ENCODE results near the gene CFAP97D1. TPM values are rescaled to one million over a fixed set of nuclear protein-coding genes. Genes with fewer than 3 reads are reported as not detected.

CFAP97D1 gene
- polyA plus RNA-seq, 2 of the 4 experiments (the other 2 are of a cell fraction), result not detected

DNA sequence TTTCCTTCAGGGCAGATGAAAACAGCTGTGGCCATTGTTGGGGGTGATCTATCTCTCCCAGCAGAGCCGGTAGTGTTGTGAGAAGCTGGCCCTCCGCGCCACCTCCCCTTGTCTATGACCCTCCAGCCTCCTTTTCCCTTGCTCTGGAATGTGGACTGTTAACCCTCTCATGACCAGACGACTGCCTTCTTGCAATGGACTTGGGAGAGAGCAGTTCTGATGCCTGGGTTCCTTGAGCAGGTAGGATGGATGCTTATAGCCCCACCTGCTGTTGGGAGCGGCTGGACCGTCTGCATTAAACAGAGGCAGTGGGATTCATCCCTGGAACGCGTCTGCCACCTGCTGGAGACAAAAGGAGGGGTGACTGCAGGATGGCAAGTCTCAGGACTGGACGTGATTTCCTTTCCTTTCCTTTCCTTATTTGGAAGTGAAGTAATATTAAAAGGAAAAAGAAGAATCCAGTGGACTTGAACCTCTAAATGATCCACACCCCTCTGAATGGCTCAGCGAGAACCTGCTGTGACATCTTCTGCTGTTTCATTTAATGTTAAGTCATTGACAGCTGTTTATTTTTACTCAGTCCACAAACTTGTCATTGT, 19.9 kb upstream of the CFAP97D1 start:
- peak overlapping the region; percentile 25; the same call in 2 of the 3 replicates for H3K4me2 ChIP-seq
- DNase-seq (ENCODE audit: low read depth in 1 of 2, low spot score in 1 of 2) (peak; percentile 96 to 98), FAIRE-seq (peak; percentile 100), ATAC-seq (peak; percentile 86 to 92)
- no peaks in the 10 kb centered on the region for H3K9me3 ChIP-seq
- no peak overlapping the region for H3K4me3 ChIP-seq
- ChIA-PET CTCF (interaction anchor here (0.6 to 13.9 kb wide), 66 partner anchors 10 to 421 kb away, joined by 3 to 288 read pairs (median 4); partner anchors contain the start of genes CD300LG, CFAP97D1, DHX8 and DUSP3), POLR2A (interaction anchor here (1.7 to 2.4 kb wide), 2 partner anchors 65 to 67 kb away, joined by 5 to 6 read pairs; no protein-coding TSS in a partner anchor)
- H3K27ac ChIP-seq, result peak overlapping the region in 1 of 2 experiments; percentile 29; a peak in 1 of 6 replicates
- 5% methylated on average over 10 of the region's 10 CpGs for WGBS (ENCODE audit: missing lambda C conversion rate)
- peak; percentile 68; the same call in 1 of the 2 replicates for TF ChIP-seq RCOR1 (IDR thresholded peaks at IDR 0.05; ENCODE audit: low read depth, low read length)
- TF ChIP-seq SMC3 (IDR thresholded peaks at IDR 0.05), result peak; percentile 100
- TF ChIP-seq CBX8 (IDR thresholded peaks at IDR 0.05), result no peak
- no peak for TF ChIP-seq RNF2 (IDR thresholded peaks at IDR 0.05; ENCODE audit: borderline replicate concordance, low read depth)
- TF ChIP-seq, protein P1, sequence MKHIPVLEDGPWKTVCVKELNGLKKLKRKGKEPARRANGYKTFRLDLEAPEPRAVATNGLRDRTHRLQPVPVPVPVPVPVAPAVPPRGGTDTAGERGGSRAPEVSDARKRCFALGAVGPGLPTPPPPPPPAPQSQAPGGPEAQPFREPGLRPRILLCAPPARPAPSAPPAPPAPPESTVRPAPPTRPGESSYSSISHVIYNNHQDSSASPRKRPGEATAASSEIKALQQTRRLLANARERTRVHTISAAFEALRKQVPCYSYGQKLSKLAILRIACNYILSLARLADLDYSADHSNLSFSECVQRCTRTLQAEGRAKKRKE (CRISPR knock-in tag; IDR thresholded peaks at IDR 0.05; ENCODE audit: low read depth), result no peak
- TF ChIP-seq JUN (IDR thresholded peaks at IDR 0.05), result no peak
- no peak for TF ChIP-seq TP53 (CRISPR knock-in tag; IDR thresholded peaks at IDR 0.05)
- no peak for TF ChIP-seq CHD2 (IDR thresholded peaks at IDR 0.05; ENCODE audit: low read length, partially characterized antibody)
- no peak for TF ChIP-seq ZNF302 (CRISPR knock-in tag; IDR thresholded peaks at IDR 0.05)
- TF ChIP-seq SREBF2 (IDR thresholded peaks at IDR 0.05), result no peak
- TF ChIP-seq, protein P2, sequence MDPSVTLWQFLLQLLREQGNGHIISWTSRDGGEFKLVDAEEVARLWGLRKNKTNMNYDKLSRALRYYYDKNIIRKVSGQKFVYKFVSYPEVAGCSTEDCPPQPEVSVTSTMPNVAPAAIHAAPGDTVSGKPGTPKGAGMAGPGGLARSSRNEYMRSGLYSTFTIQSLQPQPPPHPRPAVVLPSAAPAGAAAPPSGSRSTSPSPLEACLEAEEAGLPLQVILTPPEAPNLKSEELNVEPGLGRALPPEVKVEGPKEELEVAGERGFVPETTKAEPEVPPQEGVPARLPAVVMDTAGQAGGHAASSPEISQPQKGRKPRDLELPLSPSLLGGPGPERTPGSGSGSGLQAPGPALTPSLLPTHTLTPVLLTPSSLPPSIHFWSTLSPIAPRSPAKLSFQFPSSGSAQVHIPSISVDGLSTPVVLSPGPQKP (IDR thresholded peaks at IDR 0.05; ENCODE audit: low read depth, low read length), result no peak
- TF ChIP-seq RAD21 (conservative IDR thresholded peaks at IDR 0.05 in 1 of 2, IDR thresholded peaks at IDR 0.05 in 1 of 2), result peak; percentile 100
- no peak for TF ChIP-seq CHD4 (IDR thresholded peaks at IDR 0.05; ENCODE audit: borderline replicate concordance)
- TF ChIP-seq RFX5 (IDR thresholded peaks at IDR 0.05), result no peak
- no peak for TF ChIP-seq MAZ (IDR thresholded peaks at IDR 0.05; ENCODE audit: borderline replicate concordance, low read depth, low read length)
- no peak for TF ChIP-seq NFE2L2 (conservative IDR thresholded peaks at IDR 0.05; ENCODE audit: low read length)
- TF ChIP-seq POLR2AphosphoS2 (conservative IDR thresholded peaks at IDR 0.05; ENCODE audit: low read length), result no peak
- TF ChIP-seq FOXS1 (CRISPR knock-in tag; IDR thresholded peaks at IDR 0.05), result no peak
- TF ChIP-seq POLR2A (IDR thresholded peaks at IDR 0.05; ENCODE audit: low read length), result no peak
- TF ChIP-seq, protein P3, sequence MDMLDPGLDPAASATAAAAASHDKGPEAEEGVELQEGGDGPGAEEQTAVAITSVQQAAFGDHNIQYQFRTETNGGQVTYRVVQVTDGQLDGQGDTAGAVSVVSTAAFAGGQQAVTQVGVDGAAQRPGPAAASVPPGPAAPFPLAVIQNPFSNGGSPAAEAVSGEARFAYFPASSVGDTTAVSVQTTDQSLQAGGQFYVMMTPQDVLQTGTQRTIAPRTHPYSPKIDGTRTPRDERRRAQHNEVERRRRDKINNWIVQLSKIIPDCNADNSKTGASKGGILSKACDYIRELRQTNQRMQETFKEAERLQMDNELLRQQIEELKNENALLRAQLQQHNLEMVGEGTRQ (IDR thresholded peaks at IDR 0.05), result no peak
- TF ChIP-seq, protein P4, sequence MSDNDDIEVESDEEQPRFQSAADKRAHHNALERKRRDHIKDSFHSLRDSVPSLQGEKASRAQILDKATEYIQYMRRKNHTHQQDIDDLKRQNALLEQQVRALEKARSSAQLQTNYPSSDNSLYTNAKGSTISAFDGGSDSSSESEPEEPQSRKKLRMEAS (IDR thresholded peaks at IDR 0.05), result peak; percentile 43; the same call in 1 of the 2 replicates
- TF ChIP-seq KDM1A (IDR thresholded peaks at IDR 0.05; ENCODE audit: low read depth), result no peak
- TF ChIP-seq, protein P5, sequence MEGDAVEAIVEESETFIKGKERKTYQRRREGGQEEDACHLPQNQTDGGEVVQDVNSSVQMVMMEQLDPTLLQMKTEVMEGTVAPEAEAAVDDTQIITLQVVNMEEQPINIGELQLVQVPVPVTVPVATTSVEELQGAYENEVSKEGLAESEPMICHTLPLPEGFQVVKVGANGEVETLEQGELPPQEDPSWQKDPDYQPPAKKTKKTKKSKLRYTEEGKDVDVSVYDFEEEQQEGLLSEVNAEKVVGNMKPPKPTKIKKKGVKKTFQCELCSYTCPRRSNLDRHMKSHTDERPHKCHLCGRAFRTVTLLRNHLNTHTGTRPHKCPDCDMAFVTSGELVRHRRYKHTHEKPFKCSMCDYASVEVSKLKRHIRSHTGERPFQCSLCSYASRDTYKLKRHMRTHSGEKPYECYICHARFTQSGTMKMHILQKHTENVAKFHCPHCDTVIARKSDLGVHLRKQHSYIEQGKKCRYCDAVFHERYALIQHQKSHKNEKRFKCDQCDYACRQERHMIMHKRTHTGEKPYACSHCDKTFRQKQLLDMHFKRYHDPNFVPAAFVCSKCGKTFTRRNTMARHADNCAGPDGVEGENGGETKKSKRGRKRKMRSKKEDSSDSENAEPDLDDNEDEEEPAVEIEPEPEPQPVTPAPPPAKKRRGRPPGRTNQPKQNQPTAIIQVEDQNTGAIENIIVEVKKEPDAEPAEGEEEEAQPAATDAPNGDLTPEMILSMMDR (IDR thresholded peaks at IDR 0.05), result peak; percentile 100
- TF ChIP-seq, protein P6, sequence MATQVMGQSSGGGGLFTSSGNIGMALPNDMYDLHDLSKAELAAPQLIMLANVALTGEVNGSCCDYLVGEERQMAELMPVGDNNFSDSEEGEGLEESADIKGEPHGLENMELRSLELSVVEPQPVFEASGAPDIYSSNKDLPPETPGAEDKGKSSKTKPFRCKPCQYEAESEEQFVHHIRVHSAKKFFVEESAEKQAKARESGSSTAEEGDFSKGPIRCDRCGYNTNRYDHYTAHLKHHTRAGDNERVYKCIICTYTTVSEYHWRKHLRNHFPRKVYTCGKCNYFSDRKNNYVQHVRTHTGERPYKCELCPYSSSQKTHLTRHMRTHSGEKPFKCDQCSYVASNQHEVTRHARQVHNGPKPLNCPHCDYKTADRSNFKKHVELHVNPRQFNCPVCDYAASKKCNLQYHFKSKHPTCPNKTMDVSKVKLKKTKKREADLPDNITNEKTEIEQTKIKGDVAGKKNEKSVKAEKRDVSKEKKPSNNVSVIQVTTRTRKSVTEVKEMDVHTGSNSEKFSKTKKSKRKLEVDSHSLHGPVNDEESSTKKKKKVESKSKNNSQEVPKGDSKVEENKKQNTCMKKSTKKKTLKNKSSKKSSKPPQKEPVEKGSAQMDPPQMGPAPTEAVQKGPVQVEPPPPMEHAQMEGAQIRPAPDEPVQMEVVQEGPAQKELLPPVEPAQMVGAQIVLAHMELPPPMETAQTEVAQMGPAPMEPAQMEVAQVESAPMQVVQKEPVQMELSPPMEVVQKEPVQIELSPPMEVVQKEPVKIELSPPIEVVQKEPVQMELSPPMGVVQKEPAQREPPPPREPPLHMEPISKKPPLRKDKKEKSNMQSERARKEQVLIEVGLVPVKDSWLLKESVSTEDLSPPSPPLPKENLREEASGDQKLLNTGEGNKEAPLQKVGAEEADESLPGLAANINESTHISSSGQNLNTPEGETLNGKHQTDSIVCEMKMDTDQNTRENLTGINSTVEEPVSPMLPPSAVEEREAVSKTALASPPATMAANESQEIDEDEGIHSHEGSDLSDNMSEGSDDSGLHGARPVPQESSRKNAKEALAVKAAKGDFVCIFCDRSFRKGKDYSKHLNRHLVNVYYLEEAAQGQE (IDR thresholded peaks at IDR 0.05), result no peak
- TF ChIP-seq, protein P7, sequence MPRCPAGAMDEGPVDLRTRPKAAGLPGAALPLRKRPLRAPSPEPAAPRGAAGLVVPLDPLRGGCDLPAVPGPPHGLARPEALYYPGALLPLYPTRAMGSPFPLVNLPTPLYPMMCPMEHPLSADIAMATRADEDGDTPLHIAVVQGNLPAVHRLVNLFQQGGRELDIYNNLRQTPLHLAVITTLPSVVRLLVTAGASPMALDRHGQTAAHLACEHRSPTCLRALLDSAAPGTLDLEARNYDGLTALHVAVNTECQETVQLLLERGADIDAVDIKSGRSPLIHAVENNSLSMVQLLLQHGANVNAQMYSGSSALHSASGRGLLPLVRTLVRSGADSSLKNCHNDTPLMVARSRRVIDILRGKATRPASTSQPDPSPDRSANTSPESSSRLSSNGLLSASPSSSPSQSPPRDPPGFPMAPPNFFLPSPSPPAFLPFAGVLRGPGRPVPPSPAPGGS (IDR thresholded peaks at IDR 0.05), result no peak
- no peak for TF ChIP-seq NPAS2 (CRISPR knock-in tag; IDR thresholded peaks at IDR 0.05; ENCODE audit: borderline replicate concordance)
- TF ChIP-seq FOSL2 (IDR thresholded peaks at IDR 0.05), result no peak
- TF ChIP-seq FOSL2 (CRISPR knock-in tag; IDR thresholded peaks at IDR 0.05), result no peak
- peaks cover 12% of the 10 kb centered on the region for H3K4me1 ChIP-seq

Data from A549 (cell line).